ENCODE measurements around the gene ZNF778.
A peak's percentile ranks its signal among the peaks of the same experiment; 100 is the strongest.
"Not testable (repeated sequence)": the region's sequence is repeated elsewhere in the genome, so short reads cannot be mapped to it uniquely, and the experiment has no call there.

The ZNF778 gene

GRCh38 chr16:89217138-89217387 lies 440 bp upstream of the ZNF778 start:
- no peak for DNase-seq (ENCODE audit: low read depth)

DNA sequence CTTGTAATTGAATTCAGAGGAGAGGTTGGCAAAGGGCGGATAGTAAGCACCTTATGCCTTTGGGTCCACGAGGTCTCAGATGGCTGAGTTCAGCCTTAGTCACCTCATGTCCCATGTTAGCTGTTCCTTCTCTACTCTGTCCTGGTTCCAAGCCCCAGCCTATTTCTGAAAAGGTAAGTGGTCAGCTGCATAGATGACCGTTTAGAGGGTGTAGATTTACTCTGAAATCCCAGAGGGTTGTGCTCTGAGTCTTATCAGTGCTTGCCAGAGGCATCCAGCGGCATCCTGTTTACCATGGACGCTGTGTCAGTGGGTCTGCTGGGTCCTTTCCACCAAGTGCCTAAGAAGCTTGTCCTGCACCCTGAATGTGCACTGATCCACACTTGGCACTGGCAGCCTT lies 1.9 kb downstream of the ZNF778 start:
- no peak for DNase-seq (ENCODE audit: low read depth)

GRCh38 chr16:89221604-89222003 lies 4.1 kb downstream of the ZNF778 start:
- no peak for DNase-seq (ENCODE audit: low read depth)

DNA sequence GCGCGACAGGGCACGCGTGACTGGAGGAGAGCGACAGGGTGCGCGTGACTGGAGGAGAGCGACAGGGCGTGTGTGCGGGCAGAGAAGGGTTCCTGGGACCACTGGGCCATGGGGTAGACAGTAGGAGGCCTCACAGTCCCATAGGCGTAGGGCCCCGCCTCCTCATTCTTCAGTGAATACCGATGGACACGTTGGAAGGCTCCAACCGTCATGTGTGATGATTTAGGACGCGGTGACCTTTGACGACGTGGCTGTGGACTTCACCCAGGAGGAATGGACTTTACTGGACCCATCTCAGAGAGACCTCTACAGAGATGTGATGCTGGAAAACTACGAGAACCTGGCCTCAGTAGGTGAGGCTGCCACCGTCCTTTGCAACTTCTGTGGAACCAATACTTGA lies 5.4 kb downstream of the ZNF778 start:
- no peak for DNase-seq (ENCODE audit: low read depth)

DNA sequence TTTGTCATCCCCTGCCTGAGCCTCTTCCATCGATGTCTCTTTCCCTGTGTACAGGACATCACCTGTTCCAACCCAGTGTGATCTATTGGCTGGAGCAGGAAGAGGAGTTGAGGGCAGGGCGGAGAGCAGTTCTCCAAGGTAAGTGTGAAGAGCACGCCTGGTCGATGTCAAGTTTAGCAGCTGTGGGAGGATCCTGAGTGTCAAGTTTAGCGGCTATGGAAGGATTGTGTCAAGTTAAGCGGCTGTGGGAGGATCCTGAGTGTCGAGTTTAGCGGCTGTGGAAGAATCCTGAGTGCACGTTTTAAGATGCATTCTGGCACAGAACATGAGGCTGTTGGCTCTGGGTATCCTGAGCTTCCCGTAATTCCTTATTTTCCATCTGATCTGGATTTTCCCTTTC lies 7.2 kb downstream of the ZNF778 start:
- DNase-seq (ENCODE audit: low read depth): no peak

- DNase-seq (ENCODE audit: low read depth): no peak
Measured at GRCh38 chr16:89230255-89230654, 12.8 kb downstream of the ZNF778 start.

- no peak for DNase-seq (ENCODE audit: low read depth)
Measured at GRCh38 chr16:89232107-89232506, 14.6 kb downstream of the ZNF778 start.

DNA sequence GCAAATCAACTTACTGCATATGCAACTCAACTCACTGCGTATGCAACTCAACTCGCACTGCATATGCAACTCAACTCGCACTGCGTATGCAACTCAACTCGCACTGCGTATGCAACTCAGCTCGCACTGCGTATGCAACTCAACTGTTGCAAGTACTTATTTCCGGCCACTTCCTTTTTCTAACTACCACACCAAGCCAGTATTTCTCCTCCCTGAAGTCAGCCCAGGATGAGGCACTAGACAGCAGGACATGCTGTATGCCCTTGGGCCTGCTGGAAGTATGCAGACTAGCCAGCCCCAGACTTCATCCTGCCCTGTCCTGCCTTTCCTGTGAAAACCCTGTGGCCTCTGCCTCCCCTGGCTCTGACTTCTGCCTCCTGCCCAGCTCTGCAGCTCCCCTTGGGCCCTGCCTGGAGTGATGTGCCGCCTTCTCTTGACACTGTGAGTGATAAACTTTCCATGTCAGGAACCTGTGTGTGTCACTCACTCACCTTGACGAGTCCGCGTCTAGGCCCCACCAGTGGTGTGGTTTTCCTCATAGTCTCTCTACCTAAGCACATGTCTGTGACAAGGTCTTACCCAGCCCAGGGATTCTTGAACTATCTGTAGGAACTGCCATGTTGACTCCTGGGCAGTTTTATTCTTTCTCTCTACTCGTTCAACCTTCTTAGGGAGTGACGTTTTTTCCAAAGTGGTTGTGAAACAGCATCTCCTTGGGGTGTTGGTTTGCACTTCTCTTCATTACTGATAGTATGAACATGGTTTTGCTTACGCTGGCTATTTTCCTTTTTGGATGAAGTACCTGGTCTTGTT lies 16.4 kb downstream of the ZNF778 start:
- DNase-seq (ENCODE audit: low read depth): no peak

DNA sequence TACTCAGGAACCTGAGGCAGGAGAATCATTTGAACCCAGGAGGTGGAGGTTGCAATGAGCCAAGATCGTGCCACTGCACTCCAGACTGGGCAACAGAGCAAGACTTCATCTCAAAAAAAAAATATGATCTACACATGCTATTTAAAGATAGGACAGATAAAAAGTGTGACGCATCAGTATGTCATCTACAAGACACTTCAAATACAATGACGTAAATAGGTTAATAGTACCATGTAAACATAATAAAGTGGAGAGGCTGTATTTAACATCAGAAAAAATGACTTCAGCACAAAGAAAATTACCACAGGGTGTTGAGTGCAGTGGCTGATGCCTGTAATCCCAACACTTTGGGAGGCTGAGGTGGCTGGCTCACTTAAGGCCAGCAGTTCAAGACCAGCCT lies 20.2 kb downstream of the ZNF778 start:
- DNase-seq (ENCODE audit: low read depth): no peak

DNA sequence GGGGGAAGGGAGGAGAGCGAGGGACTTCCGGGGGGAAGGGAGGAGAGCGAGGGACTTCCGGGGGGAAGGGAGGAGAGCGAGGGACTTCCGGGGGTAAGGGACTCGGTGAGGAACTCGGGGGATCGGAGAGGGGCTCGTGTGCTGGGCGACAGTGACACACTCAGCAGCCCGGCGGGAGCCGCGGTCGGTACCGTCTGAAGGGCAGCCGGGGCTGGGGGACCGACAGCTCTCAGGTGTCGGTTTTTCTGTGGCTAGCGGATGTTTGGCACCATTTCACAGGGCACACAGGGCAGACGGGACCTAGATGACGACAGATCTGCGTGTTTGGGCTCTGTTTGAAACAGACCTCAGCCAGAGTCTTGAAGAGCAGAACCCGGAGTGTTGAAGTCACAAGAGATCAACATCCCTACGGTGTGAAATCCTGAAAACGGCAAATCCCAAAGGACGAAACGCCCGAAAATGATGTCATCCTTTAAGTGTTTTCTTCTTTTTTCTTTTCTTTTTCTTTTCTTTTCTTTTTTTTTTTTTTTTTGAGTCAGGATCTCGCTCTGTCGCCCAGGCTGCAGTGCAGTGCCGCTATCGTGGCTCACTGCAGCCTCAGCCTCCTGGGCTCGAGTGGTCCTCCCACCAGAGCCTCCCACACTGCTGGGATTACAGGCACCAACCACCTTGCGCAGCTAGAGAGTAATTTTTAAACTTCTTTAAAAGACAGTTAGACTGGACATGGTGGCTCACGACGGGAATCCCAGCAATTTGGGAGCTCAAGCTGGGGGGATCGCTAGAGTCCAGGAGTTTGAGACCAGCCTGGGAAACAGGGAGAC lies 23.9 kb downstream of the ZNF778 start:
- peak; percentile 54 for DNase-seq (ENCODE audit: low read depth)

GRCh38 chr16:89242795-89243200 lies 25.3 kb downstream of the ZNF778 start:
- DNase-seq (ENCODE audit: low read depth): no peak

- no peak for DNase-seq (ENCODE audit: low read depth)
Measured at GRCh38 chr16:89243664-89244063, 26.2 kb downstream of the ZNF778 start.

- not testable (repeated sequence) for DNase-seq (ENCODE audit: low read depth)
Measured at GRCh38 chr16:89244264-89244663, 26.8 kb downstream of the ZNF778 start.

- DNase-seq (ENCODE audit: low read depth): no peak
Measured at GRCh38 chr16:89244754-89245153, 27.3 kb downstream of the ZNF778 start.

DNA sequence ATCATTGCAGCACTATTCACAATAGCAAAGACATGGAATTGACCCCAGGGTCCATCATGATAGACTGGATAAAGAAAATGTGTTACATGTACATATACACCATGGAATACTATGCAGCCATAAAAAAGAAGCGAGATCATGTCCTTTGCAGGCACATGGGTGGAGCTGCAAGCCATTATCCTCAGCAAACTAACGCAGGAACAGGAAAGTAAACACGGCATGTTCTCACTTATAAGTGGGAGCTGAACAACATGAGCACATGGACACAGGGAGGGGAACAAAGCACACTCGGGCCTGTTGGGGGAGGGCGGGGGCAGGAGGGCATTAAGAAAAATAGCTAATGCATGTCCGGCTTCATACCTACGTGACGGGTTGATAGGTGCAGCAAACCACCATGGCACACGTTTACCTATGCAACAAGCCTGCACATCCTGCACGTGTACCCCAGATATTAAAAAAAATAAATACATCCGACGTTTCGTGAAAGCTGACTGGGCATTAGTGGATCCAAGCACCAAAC lies 28.9 kb downstream of the ZNF778 start:
- no peak for DNase-seq (ENCODE audit: low read depth)

DNA sequence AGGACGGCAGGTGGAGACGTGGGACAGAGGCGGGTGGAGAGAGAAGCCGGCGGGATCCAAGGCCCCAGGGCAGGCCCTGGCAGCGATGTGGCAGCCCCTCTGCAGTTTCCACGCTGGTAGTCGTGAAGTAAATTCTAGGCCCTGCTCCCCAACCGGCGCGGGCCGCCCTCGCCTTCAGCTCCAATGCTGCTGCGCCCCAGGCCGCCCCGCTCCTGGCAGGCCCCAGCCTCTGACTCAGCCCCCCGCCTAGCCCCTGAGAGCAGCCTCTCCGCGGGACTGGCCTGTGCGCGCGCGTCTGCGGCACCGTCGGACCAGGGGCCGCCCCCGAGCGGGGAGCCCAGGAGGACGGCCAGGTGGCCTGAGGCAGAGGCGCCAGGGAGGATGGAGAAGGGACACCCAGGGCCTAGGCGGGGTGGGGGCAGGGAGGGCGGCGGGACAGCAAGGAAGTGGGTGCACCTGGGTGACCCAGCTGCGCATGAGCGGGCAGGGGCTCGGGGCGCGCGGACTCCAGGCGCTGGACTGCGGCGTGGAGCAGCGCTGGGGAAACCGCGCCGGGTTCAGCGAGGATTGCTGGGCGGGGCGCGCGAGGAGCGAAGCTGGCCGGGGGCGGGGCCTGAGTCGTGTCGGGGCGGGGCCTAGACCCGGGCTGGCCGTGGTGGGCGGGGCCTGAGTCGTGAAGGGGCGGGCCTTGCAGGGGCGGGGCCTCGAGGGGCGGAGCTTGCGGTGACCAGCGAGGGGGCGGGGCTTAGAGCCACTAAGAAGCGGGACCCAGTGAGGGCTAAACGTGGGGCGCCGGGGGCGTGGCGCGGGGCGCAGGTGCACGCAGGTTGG lies 29.6 kb downstream of the ZNF778 start:
- DNase-seq (ENCODE audit: low read depth): peak; percentile 98

DNA sequence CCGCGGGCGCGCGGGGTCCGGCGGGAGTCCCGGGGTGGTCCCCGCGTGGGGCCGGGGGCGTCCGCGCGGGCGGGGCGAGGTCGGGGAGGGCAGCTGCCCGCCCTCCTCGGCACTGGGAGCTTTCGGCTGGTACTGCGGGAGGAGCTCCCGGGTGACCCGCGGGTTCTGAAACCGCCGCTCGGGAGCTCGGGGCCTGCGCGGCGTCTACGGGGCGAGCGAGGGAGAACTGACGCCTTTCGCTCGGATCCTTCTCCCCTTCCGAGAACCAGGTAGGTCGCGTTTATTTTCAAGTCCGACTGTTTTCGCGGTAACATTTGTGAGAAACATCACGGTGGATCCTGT lies 30.2 kb downstream of the ZNF778 start:
- not testable (repeated sequence) for DNase-seq (ENCODE audit: low read depth)

- DNase-seq (ENCODE audit: low read depth): no peak
Measured at GRCh38 chr16:89248196-89248982, 30.9 kb downstream of the ZNF778 start.

GRCh38 chr16:89253548-89254287 lies 36.2 kb downstream of the ZNF778 start:
- DNase-seq (ENCODE audit: low read depth): no peak

DNA sequence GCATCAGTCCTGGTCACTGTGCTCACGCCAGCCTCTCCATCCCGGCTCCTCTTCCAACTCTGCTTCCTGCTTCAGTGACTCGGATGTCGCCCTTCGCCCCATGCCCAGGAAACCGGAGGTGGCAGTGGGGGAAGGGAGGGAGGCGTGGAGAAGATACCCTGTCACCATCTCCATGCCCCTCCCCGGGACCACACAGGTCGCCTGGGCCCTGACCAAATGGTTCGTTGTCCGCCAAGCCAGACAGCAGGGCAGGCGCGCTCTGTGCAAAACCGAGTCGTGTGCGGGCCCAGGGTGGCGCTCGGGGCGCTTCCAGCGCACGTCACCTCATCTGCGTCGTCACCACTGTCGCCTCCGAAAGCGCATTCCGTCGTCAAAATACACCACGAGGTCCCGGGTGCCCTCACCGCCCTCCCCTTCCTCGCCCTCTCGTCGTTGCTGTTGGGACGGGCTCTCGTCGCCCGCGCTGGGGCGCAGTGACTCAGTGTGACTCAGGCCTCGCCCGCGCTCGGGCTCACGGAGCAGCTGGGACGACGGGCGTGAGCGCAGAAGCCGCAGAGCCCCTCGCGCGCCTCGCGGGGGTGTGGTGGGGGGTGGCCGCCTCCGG lies 39.2 kb downstream of the ZNF778 start:
- peak; percentile 67 for DNase-seq (ENCODE audit: low read depth)

DNA sequence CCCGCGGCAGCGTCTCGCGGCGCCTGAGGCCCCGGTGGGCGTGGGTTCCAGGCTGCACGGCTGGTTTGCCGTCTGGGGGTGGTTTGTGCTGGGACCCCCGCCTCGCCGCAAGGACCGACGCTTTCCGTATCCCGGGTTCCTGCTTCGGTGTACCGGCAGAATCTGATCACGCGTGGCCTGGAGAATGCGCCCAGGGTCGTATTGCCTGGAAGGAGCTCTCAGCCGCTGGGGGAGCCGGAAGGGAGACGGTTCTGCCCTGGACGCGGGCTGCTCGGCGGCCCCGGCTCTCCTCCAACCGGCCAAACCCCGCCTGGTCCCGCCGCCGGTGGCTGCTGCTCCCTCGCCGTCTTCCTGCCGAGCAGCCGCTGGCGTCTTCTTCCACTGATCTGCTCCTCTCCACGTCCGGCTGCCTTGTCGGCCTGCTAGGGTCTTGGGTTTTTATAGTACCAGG lies 39.8 kb downstream of the ZNF778 start:
- DNase-seq (ENCODE audit: low read depth): no peak

All from activated T-cell treated with anti-CD3 and anti-CD28 coated beads for 1 hour (primary cell).